Heart left ventricle (tissue), 16 donors: ENCODE results near the gene CAPS. TPM values are rescaled to one million over a fixed set of nuclear protein-coding genes. Genes with fewer than 3 reads are reported as not detected.
A peak's percentile ranks its signal among the peaks of the same experiment; 100 is the strongest.

Source experiments
- ATAC-seq, 4 donors: fragments of 200-7000 bp; cut with Tn5 transposase; one replicate each; pipeline ENCODE4 v1.9.1; 2020 to 2022; ENCODE audit warnings: moderate library complexity in 4 of 4, mild to moderate bottlenecking in 3 of 4, moderate number of reproducible peaks in 1 of 4
- DNase-seq, 5 donors: peaks; one replicate each; pipeline ENCODE4 v3.0.0-alpha.2; 2020
- H3K27ac ChIP-seq, 12 donors: fragments of 200-600 bp; sonication (generic) in 4 of 12; one replicate each; pipeline versions ENCODE4 v1.5.0 to v1.8.0; 2016 to 2022; ENCODE audit warnings: mild to moderate bottlenecking in 2 of 12
- H3K27me3 ChIP-seq, 9 donors: fragments of 200-600 bp; sonication (generic) in 2 of 9; one replicate each; pipeline versions ENCODE4 v1.5.1 to v1.8.0; 2016 to 2022; ENCODE audit warnings: mild to moderate bottlenecking in 3 of 9
- H3K36me3 ChIP-seq, 9 donors: fragments of 200-600 bp; sonication (generic) in 2 of 9; one replicate each; pipeline versions ENCODE4 v1.5.0 to v1.8.0; 2018 to 2022; ENCODE audit warnings: mild to moderate bottlenecking in 2 of 9
- H3K4me1 ChIP-seq, 12 donors: fragments of 200-600 bp; sonication (generic) in 4 of 12; one replicate each; pipeline versions ENCODE4 v1.5.0 to v1.8.0; 2016 to 2022; ENCODE audit warnings: mild to moderate bottlenecking in 3 of 12
- H3K4me3 ChIP-seq, 12 donors: fragments of 200-600 bp; sonication (generic) in 4 of 12; one replicate each; pipeline versions ENCODE4 v1.5.0 to v1.8.0; 2017 to 2022; ENCODE audit warnings: mild to moderate bottlenecking in 9 of 12, moderate library complexity in 4 of 12
- H3K9me3 ChIP-seq, 12 donors: fragments of 200-600 bp; sonication (generic) in 4 of 12; one replicate each; pipeline versions ENCODE4 v1.5.0 to v1.8.0; 2016 to 2022; ENCODE audit warnings: mild to moderate bottlenecking in 1 of 12
- POLR2A ChIP-seq, 2 donors: fragments of 450-650 bp; IDR thresholded peaks; one replicate each; pipeline ENCODE4 v1.6.1; 2017; ENCODE audit warnings: antibody characterized with exemption in 2 of 2, mild to moderate bottlenecking in 2 of 2, moderate library complexity in 2 of 2
- WGBS, 4 donors: extraction: QIAGEN DNeasy Blood & Tissue Kit in 2 of 4; methylation state at CpG; one replicate each; pipeline versions ENCODE4 v1.1.5 to v1.1.7; 2013 to 2018; 5-methylcytosine and 5-hydroxymethylcytosine counted together
- intact Hi-C, 10 donors: fragments of 100-400 bp; cut with DNase I; formaldehyde crosslinking; loops; one replicate each; pipeline versions ENCODE4 v1.11.1 to v1.14.2; 2022
- polyA plus RNA-seq, 2 donors: library from polyadenylated mRNA; stranded (reverse); fragments of 200-250 nt; gene quantifications; one replicate each; pipeline ENCODE4 v1.2.3, GENCODE V29; 2013
- total RNA-seq, 9 donors: library from RNA; depleted of rRNA in 2 of 9; stranded (reverse); fragments of >200 nt in 2 of 9; fragmentation: NEBNext Ultra II Directional in 3 of 9; extraction: Animal tissue kit (Norgen Biotek cat#: 25700) in 3 of 9; gene quantifications; one replicate each; pipeline versions ENCODE4 v1.1.0 to v1.2.4, GENCODE V29; 2016 to 2023
- TF ChIP-seq, protein P1 (sequence below), 12 donors: fragments of 200-600 bp; sonication (generic) in 4 of 12; IDR thresholded peaks; one replicate each; pipeline versions ENCODE4 v1.5.0 to v1.8.0; 2018 to 2022; ENCODE audit warnings: antibody characterized with exemption in 12 of 12, mild to moderate bottlenecking in 5 of 12
- donor health status: ischemic (EF 13 %, LVEDD 7.1; RV severe dilation, severe dysfunction).
- donor health status: healthy with polysubstance abuse.
- donor health status: DM: no; HTN: yes; CAD: no.
- donor health status: DM: no; HTN: no; CAD: no.
- donor health status: ischemic (EF 25% LVEDD 6.9; RV normal size, moderate dysfunction).
- donor health status: ischemic (EF 25% LVEDD 5.7; RV mildly dilated, moderate dysfunction).
- donor health status: healthy.
- donor health status: DM: yes; HTN: yes; CAD: no.
- donor health status: ischemic (EF 35%, LVEDD 5.7; RV mildly dilated, moderate dysfunction).
- donor health status: nonischemic (EF 11% LVEDD 7.7; RV severe dilation, severe dysfunction).
- donor health status: DM: yes; HTN: yes; CAD: no.
- donor health status: PGD.
- donor health status: ischemic (EF 29% LVEDD 5.4; RV normal size, mild dysfunction).
- donor health status: nonischemic (EF 23%, LVEDD 6.1; RV moderate dilation, normal function).

Gene CAPS
- total and polyA plus RNA-seq, 11 donors = 1.2 to 6.2 (median 3.3) TPM

DNA sequence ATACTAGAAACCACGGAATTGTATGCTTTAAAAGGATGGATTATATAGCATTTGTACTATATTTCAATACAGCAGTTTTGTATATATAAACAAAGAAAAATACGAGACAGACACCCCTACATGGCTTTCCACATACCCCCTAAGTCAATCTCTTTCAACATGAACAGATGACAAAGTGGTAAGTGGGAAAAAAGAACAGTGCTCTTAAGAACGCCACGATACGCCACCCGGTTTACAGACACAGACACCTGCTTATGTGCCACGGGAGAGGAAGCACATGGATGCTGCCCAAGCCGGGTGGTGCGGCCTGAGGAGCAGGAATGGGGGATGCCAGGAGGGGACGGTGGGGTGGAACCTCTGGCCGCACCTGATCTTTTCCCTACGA lies 8.1 kb downstream of the CAPS start:
- 87 to 95% (median 94%) methylated on average over 12 of the region's 12 CpGs for WGBS, 4 donors
- H3K9me3 ChIP-seq = no peaks in the 10 kb centered on the region
- intact Hi-C loops = no loop called here
- no peak overlapping the region for H3K4me3 ChIP-seq
- TF ChIP-seq, protein P1, sequence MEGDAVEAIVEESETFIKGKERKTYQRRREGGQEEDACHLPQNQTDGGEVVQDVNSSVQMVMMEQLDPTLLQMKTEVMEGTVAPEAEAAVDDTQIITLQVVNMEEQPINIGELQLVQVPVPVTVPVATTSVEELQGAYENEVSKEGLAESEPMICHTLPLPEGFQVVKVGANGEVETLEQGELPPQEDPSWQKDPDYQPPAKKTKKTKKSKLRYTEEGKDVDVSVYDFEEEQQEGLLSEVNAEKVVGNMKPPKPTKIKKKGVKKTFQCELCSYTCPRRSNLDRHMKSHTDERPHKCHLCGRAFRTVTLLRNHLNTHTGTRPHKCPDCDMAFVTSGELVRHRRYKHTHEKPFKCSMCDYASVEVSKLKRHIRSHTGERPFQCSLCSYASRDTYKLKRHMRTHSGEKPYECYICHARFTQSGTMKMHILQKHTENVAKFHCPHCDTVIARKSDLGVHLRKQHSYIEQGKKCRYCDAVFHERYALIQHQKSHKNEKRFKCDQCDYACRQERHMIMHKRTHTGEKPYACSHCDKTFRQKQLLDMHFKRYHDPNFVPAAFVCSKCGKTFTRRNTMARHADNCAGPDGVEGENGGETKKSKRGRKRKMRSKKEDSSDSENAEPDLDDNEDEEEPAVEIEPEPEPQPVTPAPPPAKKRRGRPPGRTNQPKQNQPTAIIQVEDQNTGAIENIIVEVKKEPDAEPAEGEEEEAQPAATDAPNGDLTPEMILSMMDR (IDR thresholded peaks at IDR 0.05) = no peak
- TF ChIP-seq POLR2A (IDR thresholded peaks at IDR 0.05) = no peak
- peaks cover 0 to 100% (median 95%) of the 10 kb centered on the region in 9 donors for H3K36me3 ChIP-seq
- peaks cover 0 to 16% (median 13%) of the 10 kb centered on the region in 12 donors for H3K4me1 ChIP-seq
- no peak overlapping the region for H3K27ac ChIP-seq
- no peak for DNase-seq
- ATAC-seq = no peak
- no peaks in the 10 kb centered on the region for H3K27me3 ChIP-seq

DNA sequence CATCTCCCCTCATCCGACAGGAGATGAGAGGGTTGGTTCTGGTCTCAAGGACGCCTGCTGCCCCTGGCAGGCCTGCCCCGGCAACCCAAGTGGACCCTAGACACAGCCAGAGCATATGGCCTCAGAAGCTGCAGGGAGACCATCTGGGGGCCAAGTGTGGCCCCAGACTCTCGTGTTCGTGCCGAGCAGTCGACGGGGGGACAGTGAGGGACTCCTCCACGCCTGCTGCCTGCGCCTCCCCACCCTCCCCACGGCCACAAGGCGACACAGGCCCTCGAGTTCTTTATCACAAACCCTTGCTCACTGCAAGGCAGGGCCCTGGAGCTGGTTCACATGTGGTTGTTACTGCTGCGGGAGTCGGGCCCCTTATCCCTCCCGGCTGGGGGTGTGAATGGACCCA lies 9.3 kb downstream of the CAPS start:
- intact Hi-C loops = no loop called here
- peaks cover 0 to 100% (median 95%) of the 10 kb centered on the region in 9 donors for H3K36me3 ChIP-seq

DNA sequence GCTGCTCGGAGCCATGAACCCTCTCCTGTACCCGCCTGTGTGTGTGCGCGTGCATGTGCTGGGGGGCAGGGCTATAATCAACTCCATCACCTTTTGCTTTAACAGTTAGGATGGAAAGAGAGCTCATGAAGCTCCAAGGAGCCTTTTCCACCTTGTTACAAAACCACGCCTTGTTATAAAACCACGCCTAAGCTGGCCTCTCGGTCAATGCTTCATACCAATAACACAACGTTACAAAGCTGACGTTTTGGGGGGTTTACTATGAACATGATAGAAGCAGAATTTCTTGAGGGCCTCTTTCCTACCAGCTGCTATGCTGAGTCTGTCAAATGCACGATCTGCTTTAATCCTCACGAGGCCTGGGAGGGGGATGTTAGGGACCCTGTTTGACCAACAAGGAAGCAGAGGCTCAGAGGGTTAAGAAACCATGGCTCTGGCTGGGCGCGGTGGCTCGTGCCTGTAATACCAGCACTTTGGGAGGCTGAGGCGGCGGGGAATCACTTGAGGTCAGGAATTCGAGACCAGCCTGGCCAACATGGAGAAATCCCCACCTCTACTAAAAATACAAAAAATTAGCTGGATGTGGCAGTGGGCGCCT lies 11.9 kb downstream of the CAPS start:
- peaks cover 2 to 27% (median 17%) of the 10 kb centered on the region in 12 donors for H3K4me1 ChIP-seq
- intact Hi-C loops = no loop called here
- H3K36me3 ChIP-seq = peaks cover 0 to 100% (median 95%) of the 10 kb centered on the region in 9 donors
- no peak overlapping the region for H3K4me3 ChIP-seq
- WGBS, 4 donors = 89 to 94% (median 89%) methylated on average over 18 of the region's 18 CpGs
- DNase-seq (no peak), ATAC-seq (no peak)
- H3K27me3 ChIP-seq = no peaks in the 10 kb centered on the region
- no peak for TF ChIP-seq POLR2A (IDR thresholded peaks at IDR 0.05)
- TF ChIP-seq, protein P1 (IDR thresholded peaks at IDR 0.05) = no peak
- no peaks in the 10 kb centered on the region for H3K9me3 ChIP-seq
- peak overlapping the region; percentile 15 to 75 (median 56) for H3K27ac ChIP-seq

More for the DNA sequence above, 9.3 kb downstream of the CAPS start:
- WGBS, 4 donors = 86 to 92% (median 90%) methylated on average over 7 to 16 of the region's 16 CpGs
- Histone ChIP-seq H3K27me3 (no peaks in the 10 kb centered on the region), H3K4me1 (peaks cover 2 to 27% (median 17%) of the 10 kb centered on the region in 12 donors), H3K9me3 (no peaks in the 10 kb centered on the region), H3K27ac (no peak overlapping the region), H3K4me3 (no peak overlapping the region)
- ATAC-seq (no peak), DNase-seq (no peak)
- no peak for TF ChIP-seq POLR2A (IDR thresholded peaks at IDR 0.05)
- TF ChIP-seq, protein P1 (IDR thresholded peaks at IDR 0.05) = no peak

DNA sequence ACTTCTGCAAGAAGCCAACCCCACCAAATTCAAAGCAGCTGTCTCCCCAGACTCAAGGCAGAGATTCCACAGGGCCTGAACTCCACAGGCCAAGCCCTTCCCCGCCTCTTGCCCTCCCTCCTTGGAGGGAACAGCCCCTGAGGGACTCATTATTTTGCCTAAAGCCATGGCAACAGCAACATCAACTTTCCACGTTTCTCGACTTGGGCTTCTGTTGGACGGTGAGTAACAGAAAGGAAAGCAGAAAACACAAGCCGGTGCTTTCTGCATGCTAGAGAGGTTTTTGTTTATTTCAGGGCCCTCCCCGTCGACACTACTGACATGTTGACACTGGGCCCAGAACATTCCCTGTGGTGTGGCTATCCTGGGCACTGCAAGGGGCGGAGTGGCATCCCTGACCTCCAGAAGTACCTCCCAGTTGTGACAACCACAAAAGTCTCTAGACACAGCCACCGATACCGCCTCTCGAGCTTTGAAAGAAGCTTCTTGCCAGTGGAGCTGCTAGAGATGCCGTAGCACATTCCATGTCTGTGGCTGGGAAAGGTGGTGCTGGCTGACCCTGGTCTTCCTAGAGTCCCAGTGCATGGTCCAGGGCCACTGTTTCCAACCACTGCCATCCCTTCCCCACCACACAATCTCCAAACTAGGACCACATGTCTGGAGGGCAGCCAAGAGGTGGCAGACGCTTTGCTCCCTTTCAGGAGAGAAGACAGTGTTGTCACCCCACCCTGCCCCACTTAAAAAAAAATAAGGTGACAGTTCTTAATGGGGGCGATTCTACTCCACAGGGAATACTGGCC lies 12.8 kb downstream of the CAPS start:
- Histone ChIP-seq H3K27me3 (no peaks in the 10 kb centered on the region), H3K36me3 (peaks cover 0 to 100% (median 95%) of the 10 kb centered on the region in 9 donors), H3K4me3 (peak overlapping the region in 1 of 12 donors; percentile 3), H3K9me3 (no peaks in the 10 kb centered on the region), H3K4me1 (peaks cover 2 to 27% (median 17%) of the 10 kb centered on the region in 12 donors), H3K27ac (peak overlapping the region; percentile 46 to 75 (median 56))
- peak in 4 of 5 donors; percentile 59 to 78 (median 70) for DNase-seq
- 37 to 46% (median 40%) methylated on average over 13 to 14 of the region's 14 CpGs for WGBS, 4 donors
- peak; percentile 78 to 86 (median 81) for ATAC-seq
- TF ChIP-seq POLR2A (IDR thresholded peaks at IDR 0.05) = no peak
- TF ChIP-seq, protein P1 (IDR thresholded peaks at IDR 0.05) = no peak
- intact Hi-C loops = no loop called here
